Breast epithelium (tissue), 3 donors: ENCODE measurements around the gene C3orf70.

Experiments used
- CTCF ChIP-seq, 3 donors: fragments of 450-650 bp; IDR thresholded peaks; one replicate each; pipeline ENCODE4 v1.5.1; 2016 to 2017; ENCODE audit warnings: antibody characterized with exemption in 3 of 3, mild to moderate bottlenecking in 3 of 3, moderate library complexity in 3 of 3
- POLR2A ChIP-seq: fragments of 450-650 bp; IDR thresholded peaks from one replicate; pipeline ENCODE4 v1.6.1; 2016; ENCODE audit warnings: antibody characterized with exemption, mild to moderate bottlenecking, moderate library complexity
- POLR2AphosphoS5 ChIP-seq, 3 donors: sonication (generic); formaldehyde crosslinking; IDR thresholded peaks; one replicate each; pipeline ENCODE4 v1.6.1; 2017; ENCODE audit warnings: antibody characterized with exemption in 3 of 3

GRCh38 chr3:185161761-185162160 is 8.9 kb upstream of the C3orf70 start:
- no peak for TF ChIP-seq CTCF (IDR thresholded peaks at IDR 0.05)
- no peak for TF ChIP-seq POLR2A
- TF ChIP-seq POLR2AphosphoS5 (IDR thresholded peaks at IDR 0.05), result no peak
